AG09309 (cell line): Measurements from ENCODE around the gene CORO1C.
"Not testable (repeated sequence)": the region's sequence is repeated elsewhere in the genome, so short reads cannot be mapped to it uniquely, and the experiment has no call there.

Experiments
- DNase-seq: peaks from one replicate; pipeline ENCODE4 v3.0.0-alpha.2; 2010; ENCODE audit warnings: low read depth
- H3K4me3 ChIP-seq: 2 replicates; pipeline ENCODE4 v1.5.1; 2011; ENCODE audit warnings: mild to moderate bottlenecking, low read depth, low read length, moderate library complexity; ENCODE audit not compliant: control insufficient read depth
- CTCF ChIP-seq: IDR thresholded peaks from 2 replicates; pipeline ENCODE4 v1.5.1; 2011; ENCODE audit warnings: mild to moderate bottlenecking, low read depth, low read length, inconsistent platforms; ENCODE audit not compliant: insufficient read depth, control insufficient read depth; ENCODE audit errors: missing control alignments

The CORO1C gene

DNA sequence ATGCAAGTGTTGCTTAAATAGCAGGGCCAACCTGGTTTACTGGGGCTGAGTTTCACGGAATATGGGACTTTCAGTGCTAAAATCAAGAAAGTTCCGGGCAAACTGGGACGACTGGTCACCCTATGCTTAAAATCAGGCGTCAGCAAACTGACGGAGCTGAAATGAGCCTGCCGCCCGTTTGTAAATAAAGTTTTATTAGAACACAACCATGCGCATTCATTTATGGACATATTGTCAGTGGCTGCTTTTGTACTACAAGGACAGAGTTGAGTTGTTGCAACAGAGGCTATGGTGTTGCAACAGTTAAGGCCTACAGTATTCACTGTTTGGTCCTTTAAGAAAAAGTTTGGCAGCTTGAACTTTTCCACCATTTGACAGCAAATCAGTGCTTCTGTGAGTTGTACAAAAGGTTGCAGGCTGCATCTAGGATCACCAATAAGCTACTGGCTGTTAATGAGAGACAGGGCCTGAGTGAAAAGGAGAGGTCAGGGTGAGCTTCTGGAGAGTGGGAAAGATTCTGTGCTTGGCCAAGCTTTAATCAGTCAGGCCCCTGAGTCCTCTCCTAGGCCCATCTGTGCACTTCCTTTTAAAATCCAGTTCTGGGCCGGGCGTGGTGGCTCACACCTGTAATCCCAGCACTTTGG is 111.0 kb downstream of the CORO1C start:
- no peak overlapping the region for H3K4me3 ChIP-seq
- no peak for TF ChIP-seq CTCF
- no peak for DNase-seq

DNA sequence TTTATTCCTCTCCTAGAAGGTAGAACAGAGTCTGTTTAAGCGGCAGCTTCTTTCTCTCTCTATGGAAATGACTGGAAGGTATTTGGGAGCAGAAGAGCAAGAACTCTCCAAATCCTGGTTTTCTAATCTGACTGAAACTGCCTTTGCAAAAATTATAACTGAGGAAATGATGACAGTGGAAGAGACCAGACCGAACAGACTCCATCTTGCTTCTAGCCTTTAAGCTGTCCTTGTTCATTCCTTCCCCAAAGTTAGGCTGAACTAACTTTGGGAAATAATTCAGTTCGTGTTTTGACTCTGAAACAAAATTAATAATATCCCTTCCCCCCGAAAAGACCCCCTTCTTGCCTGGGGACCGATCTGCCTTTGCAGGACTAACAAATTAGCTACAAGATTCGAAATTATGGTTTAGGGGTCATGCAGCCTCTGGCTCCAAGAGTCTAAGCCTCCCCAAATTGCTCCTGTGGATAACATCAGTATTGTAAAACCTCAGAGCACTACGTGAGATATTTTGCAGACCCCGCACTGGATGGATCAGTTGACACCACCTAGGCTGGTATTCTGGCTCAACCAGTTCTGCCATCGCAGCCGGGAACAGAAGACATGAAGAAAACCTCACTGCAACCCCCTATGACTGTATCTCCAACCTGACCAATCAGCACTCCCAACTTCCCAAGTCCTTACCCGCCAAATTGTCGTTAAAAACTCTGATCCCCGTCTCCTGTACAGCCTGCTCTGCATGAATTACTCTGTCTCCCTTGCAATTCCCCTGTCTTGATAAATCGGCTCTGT is 111.8 kb downstream of the CORO1C start:
- H3K4me3 ChIP-seq: no peak overlapping the region
- no peak for TF ChIP-seq CTCF
- no peak for DNase-seq

- H3K4me3 ChIP-seq, DNase-seq: not testable (repeated sequence)
These were observed 112.4 kb downstream of the CORO1C start for GRCh38 chr12:108618953-108619274.

- TF ChIP-seq CTCF: peak; percentile 97
- DNase-seq: peak; percentile 73
- H3K4me3 ChIP-seq: no peak overlapping the region
These were observed 113.0 kb downstream of the CORO1C start for GRCh38 chr12:108618079-108618952.

GRCh38 chr12:108616941-108617858 is 114.1 kb downstream of the CORO1C start:
- no peak for TF ChIP-seq CTCF
- no peak for DNase-seq
- H3K4me3 ChIP-seq: no peak overlapping the region

- no peak for DNase-seq
- no peak for TF ChIP-seq CTCF
- H3K4me3 ChIP-seq: no peak overlapping the region
These were observed 115.0 kb downstream of the CORO1C start for GRCh38 chr12:108616359-108616758.
